ENCODE data around the gene ACACB.

GRCh38 chr12:109261939-109262338, 145.6 kb downstream of the ACACB start:
- TF ChIP-seq POLR2A (IDR thresholded peaks at IDR 0.05; ENCODE audit: low read depth, low read length): no peak
- no peak for TF ChIP-seq EZH2 (IDR thresholded peaks at IDR 0.05; ENCODE audit: borderline replicate concordance, low read depth, low read length, severe bottlenecking)
- no peak for TF ChIP-seq CTCF (IDR thresholded peaks at IDR 0.05; ENCODE audit: extremely low read depth in 1 of 2, insufficient read depth in 1 of 2, low read depth in 1 of 2, low read length in 2 of 2)
- TF ChIP-seq FOS (IDR thresholded peaks at IDR 0.05; ENCODE audit: borderline replicate concordance, insufficient read depth, low read length): no peak
- TF ChIP-seq MYC (IDR thresholded peaks at IDR 0.05; ENCODE audit: low read depth, low read length): no peak
- no peak for TF ChIP-seq MAX (IDR thresholded peaks at IDR 0.05; ENCODE audit: insufficient read depth, insufficient read length)
- no peak for TF ChIP-seq POLR2AphosphoS5 (IDR thresholded peaks at IDR 0.05; ENCODE audit: insufficient read depth, low read depth, low read length)

Measured in endothelial cell of umbilical vein (primary cell).